Sigmoid colon (tissue), 7 donors: Measurements from ENCODE around the gene HES5. TPM values are rescaled to one million over a fixed set of nuclear protein-coding genes. Genes with fewer than 3 reads are reported as not detected.
"Not testable (repeated sequence)": the region's sequence is repeated elsewhere in the genome, so short reads cannot be mapped to it uniquely, and the experiment has no call there.

ENCODE experiments used
- DNase-seq: peaks from one replicate; pipeline ENCODE4 v3.0.0-alpha.2; 2019
- H3K27ac ChIP-seq, 4 donors: fragments of 200-600 bp; sonication (generic); one replicate each; pipeline ENCODE4 v1.5.1; 2016 to 2019; ENCODE audit warnings: mild to moderate bottlenecking in 1 of 4
- H3K27me3 ChIP-seq, 3 donors: fragments of 200-600 bp; sonication (generic); one replicate each; pipeline ENCODE4 v1.5.1; 2019; ENCODE audit warnings: mild to moderate bottlenecking in 1 of 3
- H3K36me3 ChIP-seq, 4 donors: fragments of 200-600 bp; sonication (generic); one replicate each; pipeline ENCODE4 v1.5.1; 2016 to 2019
- H3K4me1 ChIP-seq, 4 donors: fragments of 200-600 bp; sonication (generic); one replicate each; pipeline ENCODE4 v1.5.1; 2017 to 2019
- H3K4me3 ChIP-seq, 4 donors: fragments of 200-600 bp; sonication (generic); one replicate each; pipeline ENCODE4 v1.5.1; 2017 to 2019; ENCODE audit warnings: mild to moderate bottlenecking in 2 of 4, moderate library complexity in 1 of 4
- H3K9me3 ChIP-seq, 4 donors: fragments of 200-600 bp in 3 of 4; sonication (generic) in 3 of 4; one replicate each; pipeline versions ENCODE4 v1.5.1 to v1.6.1; 2013 to 2019
- EP300 ChIP-seq, 4 donors: sonication (generic); formaldehyde crosslinking; IDR thresholded peaks; one replicate each; pipeline ENCODE4 v1.6.1; 2017; ENCODE audit warnings: antibody characterized with exemption in 4 of 4
- POLR2A ChIP-seq, 2 donors: fragments of 450-650 bp; IDR thresholded peaks; one replicate each; pipeline ENCODE4 v1.6.1; 2016; ENCODE audit warnings: antibody characterized with exemption in 2 of 2, mild to moderate bottlenecking in 2 of 2, moderate library complexity in 2 of 2
- POLR2AphosphoS5 ChIP-seq, 4 donors: sonication (generic); formaldehyde crosslinking; IDR thresholded peaks; one replicate each; pipeline ENCODE4 v1.6.1; 2017; ENCODE audit warnings: antibody characterized with exemption in 4 of 4
- WGBS, 2 donors: extraction: QIAGEN DNeasy Blood & Tissue Kit; methylation state at CpG; one replicate each; pipeline ENCODE4 v1.1.7; 2013; 5-methylcytosine and 5-hydroxymethylcytosine counted together
- intact Hi-C: fragments of 100-400 bp; cut with DNase I; formaldehyde crosslinking; loops from one replicate; pipeline ENCODE4 v1.15.1; 2023
- polyA plus RNA-seq, 3 donors: library from polyadenylated mRNA; stranded (reverse); fragments of 200-250 nt; gene quantifications; one replicate each; pipeline ENCODE4 v1.2.3, GENCODE V29; 2013
- total RNA-seq, 4 donors: library from RNA; depleted of rRNA; stranded (reverse); fragments of >200 nt; gene quantifications; one replicate each; pipeline ENCODE4 v1.1.0, GENCODE V29; 2016
- TF ChIP-seq, protein P1 (sequence below), 4 experiments: fragments of 450-650 bp in 3 of 4; fragments of 200-600 bp in 1 of 4; IDR thresholded peaks; one replicate each; pipeline ENCODE4 v1.5.1; 2016 to 2019; ENCODE audit warnings: antibody characterized with exemption in 4 of 4, mild to moderate bottlenecking in 3 of 4, moderate library complexity in 2 of 4
- donor health status: healthy with polysubstance abuse.
- donor health status: Bipolar disorder and iron deficiency.
- donor health status: healthy.

HES5 gene
- total and polyA plus RNA-seq, 7 donors: 0.36 to 1.2 (median 0.61) TPM; not detected in 4

DNA sequence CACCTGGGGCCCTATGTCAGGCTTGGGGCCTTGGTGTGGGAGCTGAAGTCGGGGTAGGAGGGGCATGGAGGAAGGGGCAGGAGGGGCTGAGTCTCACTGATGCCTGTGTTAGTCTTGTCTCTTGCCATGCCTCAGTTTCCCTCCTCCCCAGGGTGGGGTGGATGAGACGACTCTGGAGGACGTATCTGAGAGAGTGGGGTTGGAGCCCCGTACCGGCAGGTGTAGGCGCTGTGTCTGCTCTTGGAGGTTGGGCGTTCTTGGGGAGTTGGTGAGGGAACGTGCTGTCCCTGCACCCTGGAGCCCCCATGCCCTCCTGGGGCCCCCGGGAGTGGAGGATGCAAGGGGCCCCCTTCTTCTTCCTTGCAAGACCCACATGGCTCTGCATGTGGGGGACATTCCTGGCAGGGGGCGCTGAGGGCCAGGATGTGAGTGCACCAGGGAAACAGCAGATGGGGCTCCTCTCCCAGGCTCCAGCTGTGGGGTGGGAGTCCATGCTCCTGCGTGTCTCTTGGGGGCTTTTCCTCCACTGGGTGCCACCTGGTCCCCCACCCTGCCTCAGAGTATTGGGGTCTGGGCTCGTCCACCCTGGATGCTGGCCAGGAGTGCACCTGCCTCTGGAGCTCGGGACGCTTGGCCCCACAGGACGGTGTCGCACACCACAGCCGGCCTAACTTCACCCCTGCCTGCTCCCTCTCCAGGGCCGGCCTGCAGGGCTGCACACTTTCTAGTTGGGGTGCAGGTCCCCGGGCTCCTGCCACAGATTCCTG lies 24.7 kb upstream of the HES5 start:
- Histone ChIP-seq H3K27ac (peak overlapping the region; percentile 83 to 91 (median 89)), H3K36me3 (peaks cover 5 to 21% (median 6%) of the 10 kb centered on the region in 4 donors), H3K4me1 (peaks cover 0 to 35% (median 34%) of the 10 kb centered on the region in 4 donors), H3K4me3 (peak overlapping the region in 3 of 4 donors; percentile 63 to 68 (median 66)), H3K9me3 (no peaks in the 10 kb centered on the region), H3K27me3 (peaks cover 0 to 5% (median 0%) of the 10 kb centered on the region in 3 donors)
- 30 to 40% methylated on average over 19 of the region's 19 CpGs for WGBS, 2 donors
- TF ChIP-seq EP300 (IDR thresholded peaks at IDR 0.05): no peak
- TF ChIP-seq, protein P1, sequence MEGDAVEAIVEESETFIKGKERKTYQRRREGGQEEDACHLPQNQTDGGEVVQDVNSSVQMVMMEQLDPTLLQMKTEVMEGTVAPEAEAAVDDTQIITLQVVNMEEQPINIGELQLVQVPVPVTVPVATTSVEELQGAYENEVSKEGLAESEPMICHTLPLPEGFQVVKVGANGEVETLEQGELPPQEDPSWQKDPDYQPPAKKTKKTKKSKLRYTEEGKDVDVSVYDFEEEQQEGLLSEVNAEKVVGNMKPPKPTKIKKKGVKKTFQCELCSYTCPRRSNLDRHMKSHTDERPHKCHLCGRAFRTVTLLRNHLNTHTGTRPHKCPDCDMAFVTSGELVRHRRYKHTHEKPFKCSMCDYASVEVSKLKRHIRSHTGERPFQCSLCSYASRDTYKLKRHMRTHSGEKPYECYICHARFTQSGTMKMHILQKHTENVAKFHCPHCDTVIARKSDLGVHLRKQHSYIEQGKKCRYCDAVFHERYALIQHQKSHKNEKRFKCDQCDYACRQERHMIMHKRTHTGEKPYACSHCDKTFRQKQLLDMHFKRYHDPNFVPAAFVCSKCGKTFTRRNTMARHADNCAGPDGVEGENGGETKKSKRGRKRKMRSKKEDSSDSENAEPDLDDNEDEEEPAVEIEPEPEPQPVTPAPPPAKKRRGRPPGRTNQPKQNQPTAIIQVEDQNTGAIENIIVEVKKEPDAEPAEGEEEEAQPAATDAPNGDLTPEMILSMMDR (IDR thresholded peaks at IDR 0.05): peak in 3 of 4 experiments; percentile 10 to 17 (median 14)
- DNase-seq: no peak
- intact Hi-C loops: loop anchor here (10.0 kb wide), 1 partner anchor 90 kb away; no protein-coding TSS in a partner anchor

DNA sequence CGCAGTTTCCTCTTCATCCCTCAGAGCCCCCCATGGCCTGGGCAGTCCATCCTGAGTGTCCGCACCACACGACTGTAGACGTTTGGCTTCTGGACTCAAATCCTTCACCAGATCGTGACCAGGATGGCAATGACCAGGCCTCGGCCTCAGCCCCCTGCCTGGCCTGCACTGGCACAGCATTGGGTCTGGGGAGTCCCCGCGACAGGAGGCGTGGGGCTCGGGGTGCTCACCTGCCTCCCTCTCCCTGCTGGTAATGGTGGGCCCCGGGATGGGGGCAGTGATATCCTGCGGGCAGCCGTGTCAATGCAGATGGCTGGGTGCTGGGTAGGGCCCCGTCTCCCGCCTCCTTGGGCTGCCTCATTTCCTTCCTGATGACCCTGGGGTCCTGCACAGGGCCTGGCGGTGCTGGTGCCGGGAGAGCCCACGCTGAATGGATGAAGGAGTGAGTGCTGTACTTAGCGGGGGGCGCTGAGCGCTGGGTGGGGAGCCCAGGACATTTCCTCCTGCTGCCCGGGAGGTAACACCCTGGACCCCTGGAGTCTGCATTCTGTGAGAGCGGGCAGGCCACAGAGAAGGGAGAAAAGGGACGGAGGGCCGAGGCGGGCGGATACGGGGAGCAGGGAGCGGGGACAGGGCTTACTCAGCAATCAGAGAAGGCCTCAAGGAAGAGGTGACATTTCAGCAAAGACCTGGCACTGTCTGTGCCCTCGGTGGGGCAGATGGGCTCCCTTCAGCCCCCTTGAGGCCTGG lies 24.0 kb upstream of the HES5 start:
- peaks cover 0 to 39% (median 38%) of the 10 kb centered on the region in 4 donors for H3K4me1 ChIP-seq
- H3K27ac ChIP-seq: peak overlapping the region in 1 of 4 donors; percentile 87

DNA sequence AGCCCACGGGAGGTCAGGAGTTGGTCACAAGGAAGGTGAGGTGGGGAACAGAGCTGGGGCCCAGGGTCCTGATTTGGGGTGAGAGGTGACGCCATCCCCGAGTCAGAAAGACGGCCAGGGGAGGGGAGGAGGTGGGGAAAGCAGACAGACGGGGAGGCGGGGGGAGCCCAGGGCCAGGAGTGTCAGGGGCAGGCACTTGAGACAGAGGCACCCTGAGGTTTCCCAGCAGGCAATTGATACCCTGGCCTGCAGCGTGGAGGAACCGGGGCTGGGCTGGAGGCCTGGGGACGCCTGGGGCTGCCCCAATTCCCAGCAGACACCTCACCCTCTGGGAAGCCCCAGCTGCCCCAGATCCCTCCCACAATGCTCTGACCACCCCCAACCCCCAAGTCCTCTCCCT lies 23.0 kb upstream of the HES5 start:
- peaks cover 0 to 41% (median 37%) of the 10 kb centered on the region in 4 donors for H3K4me1 ChIP-seq
- intact Hi-C loops: loop anchor here (10.0 kb wide), 1 partner anchor 92 kb away; no protein-coding TSS in a partner anchor
- 76 to 84% methylated on average over 8 of the region's 9 CpGs for WGBS, 2 donors
- not testable (repeated sequence) for H3K27me3 ChIP-seq, H3K4me3 ChIP-seq, DNase-seq, H3K36me3 ChIP-seq, H3K27ac ChIP-seq, H3K9me3 ChIP-seq

More for the DNA sequence above, 24.0 kb upstream of the HES5 start:
- no peak overlapping the region for H3K4me3 ChIP-seq
- TF ChIP-seq, protein P1 (IDR thresholded peaks at IDR 0.05): no peak
- TF ChIP-seq EP300 (IDR thresholded peaks at IDR 0.05): no peak
- TF ChIP-seq POLR2AphosphoS5 (IDR thresholded peaks at IDR 0.05): no peak
- TF ChIP-seq POLR2A (IDR thresholded peaks at IDR 0.05): no peak
- H3K9me3 ChIP-seq: no peaks in the 10 kb centered on the region
- H3K36me3 ChIP-seq: peaks cover 0 to 14% (median 5%) of the 10 kb centered on the region in 4 donors
- no peak for DNase-seq
- 88% methylated on average over 30 of the region's 30 CpGs for WGBS, 2 donors
- peaks cover 0 to 5% (median 0%) of the 10 kb centered on the region in 3 donors for H3K27me3 ChIP-seq
- intact Hi-C loops: loop anchor here (10.0 kb wide), 1 partner anchor 91 kb away; no protein-coding TSS in a partner anchor

DNA sequence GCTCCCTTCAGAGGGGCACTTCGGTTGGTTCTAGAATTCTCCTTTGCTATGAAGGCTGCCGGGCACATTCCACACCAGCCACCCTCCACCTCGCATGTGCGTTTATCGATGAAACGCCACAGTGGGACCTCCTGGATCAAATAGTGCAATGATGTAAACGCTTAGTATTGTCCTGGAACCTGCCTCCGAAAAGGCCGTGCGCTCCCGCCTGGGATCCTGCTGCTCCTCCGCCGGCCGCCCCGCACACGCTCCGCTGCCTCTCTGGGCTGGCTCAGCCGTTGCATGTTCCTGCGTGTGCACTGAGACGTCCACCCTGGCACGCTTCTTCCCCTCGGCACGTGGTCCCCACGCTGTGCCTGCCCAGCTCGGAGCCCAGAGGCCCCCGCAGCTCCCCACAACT lies 22.1 kb upstream of the HES5 start:
- Histone ChIP-seq H3K27me3 (peaks cover under 1 to 12% (median 3%) of the 10 kb centered on the region in 3 donors), H3K4me1 (peaks cover 0 to 41% (median 36%) of the 10 kb centered on the region in 4 donors), H3K36me3 (no peaks in the 10 kb centered on the region), H3K27ac (no peak overlapping the region), H3K4me3 (no peak overlapping the region), H3K9me3 (no peaks in the 10 kb centered on the region)
- WGBS, 2 donors: 93 to 95% methylated on average over 26 of the region's 26 CpGs
- no peak for DNase-seq
- TF ChIP-seq POLR2AphosphoS5 (IDR thresholded peaks at IDR 0.05) (no peak), POLR2A (IDR thresholded peaks at IDR 0.05) (no peak), EP300 (IDR thresholded peaks at IDR 0.05) (no peak)
- TF ChIP-seq, protein P1 (IDR thresholded peaks at IDR 0.05): no peak
- intact Hi-C loops: loop anchor here (10.0 kb wide), 1 partner anchor 93 kb away; no protein-coding TSS in a partner anchor

DNA sequence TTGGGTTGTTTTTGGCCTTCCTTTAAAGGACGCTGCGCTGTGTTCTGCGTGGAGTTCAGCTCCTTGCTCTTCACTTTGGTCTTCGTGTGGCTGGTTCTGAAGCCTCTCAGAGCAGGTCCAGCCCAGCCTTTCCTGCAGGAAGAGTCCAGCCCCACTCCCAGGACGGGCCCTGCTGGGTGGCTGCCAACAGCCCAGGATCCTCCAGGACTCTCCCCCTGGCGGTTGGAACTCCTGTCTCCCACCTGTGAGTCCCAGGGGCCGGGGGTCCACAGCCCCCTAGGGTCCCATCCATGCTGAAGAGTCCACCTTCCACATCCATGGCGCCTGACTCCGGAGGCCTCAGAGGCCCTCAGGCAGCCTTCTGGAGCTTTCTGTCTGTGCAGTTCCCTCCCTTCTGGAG lies 21.5 kb upstream of the HES5 start:
- WGBS, 2 donors: 86 to 92% methylated on average over 9 of the region's 9 CpGs
- Histone ChIP-seq H3K27me3 (peaks cover 7 to 19% (median 9%) of the 10 kb centered on the region in 3 donors), H3K27ac (peak overlapping the region in 1 of 4 donors; percentile 22), H3K4me1 (peaks cover 0 to 42% (median 37%) of the 10 kb centered on the region in 4 donors)
- H3K36me3 ChIP-seq, H3K4me3 ChIP-seq, DNase-seq, H3K9me3 ChIP-seq: not testable (repeated sequence)
- intact Hi-C loops: loop anchor here (10.0 kb wide), 1 partner anchor 93 kb away; no protein-coding TSS in a partner anchor

DNA sequence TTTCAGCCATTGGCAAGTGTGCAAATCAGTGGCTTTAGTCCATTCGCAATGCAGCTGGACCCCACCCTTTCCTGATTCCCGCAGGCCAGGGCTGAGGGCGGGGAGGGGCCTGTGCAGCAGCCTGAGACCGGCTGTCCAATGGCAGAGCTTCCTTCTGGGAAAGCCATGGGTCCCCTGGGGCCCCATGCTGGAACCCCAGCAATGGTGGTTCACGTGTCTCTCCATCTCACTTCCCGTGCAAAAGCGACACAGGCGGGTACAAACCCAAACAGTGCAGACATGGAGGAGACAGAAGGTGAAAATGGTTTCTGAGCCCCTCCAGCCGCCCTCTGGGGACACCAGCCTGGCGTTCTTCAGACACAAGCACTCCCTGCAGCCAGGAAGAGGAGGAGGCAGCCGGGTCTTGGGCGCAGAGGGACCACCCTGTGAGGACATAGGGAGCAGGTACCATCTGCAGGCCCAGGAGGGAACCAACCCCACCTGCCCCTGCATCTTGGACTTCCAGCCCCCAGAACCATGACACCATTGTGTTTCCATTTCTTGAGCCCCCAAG lies 20.3 kb upstream of the HES5 start:
- peak overlapping the region in 1 of 4 donors; percentile 94 for H3K27ac ChIP-seq

DNA sequence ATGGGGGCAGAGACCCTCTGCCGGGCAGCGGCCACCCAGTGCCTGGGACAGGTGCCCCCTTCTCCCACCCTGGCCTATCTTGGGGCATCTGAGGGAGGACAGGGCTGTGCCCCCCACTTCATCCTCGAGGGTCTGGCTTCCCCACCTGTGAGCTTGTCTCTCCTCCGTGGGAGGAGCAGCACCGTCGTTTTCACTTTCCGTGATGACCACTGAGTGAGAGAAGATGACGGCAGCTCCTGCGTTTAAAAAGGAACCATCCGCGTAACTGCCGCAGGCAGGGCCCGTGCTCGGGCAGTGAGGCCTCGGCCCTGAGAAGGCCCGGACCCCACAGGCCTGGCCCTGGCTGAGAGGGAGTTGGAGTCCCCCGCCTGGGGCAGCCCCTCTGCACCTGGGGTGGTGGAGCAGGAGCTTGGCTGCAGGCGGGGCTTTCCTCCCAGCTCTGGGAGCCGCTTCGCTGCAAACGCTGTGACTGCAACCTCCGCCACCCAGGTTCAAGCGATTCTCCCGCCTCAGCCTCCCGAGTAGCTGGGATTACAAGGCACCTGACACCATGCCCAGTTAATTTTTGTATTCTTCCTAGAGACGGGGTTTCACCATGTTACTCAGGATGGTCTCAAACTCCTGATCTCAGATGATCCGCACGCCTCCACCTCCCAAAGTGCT lies 19.4 kb upstream of the HES5 start:
- peaks cover 0 to 47% (median 40%) of the 10 kb centered on the region in 4 donors for H3K4me1 ChIP-seq
- intact Hi-C loops: loop anchor here (5.0 to 10.0 kb wide), 2 partner anchors 38 to 95 kb away; partner anchors contain the start of gene PRXL2B
- 75 to 81% methylated on average over 25 of the region's 28 CpGs for WGBS, 2 donors
- DNase-seq, H3K9me3 ChIP-seq, H3K36me3 ChIP-seq: not testable (repeated sequence)
- peak overlapping the region; percentile 79 to 94 (median 82) for H3K27ac ChIP-seq
- peaks cover 14 to 37% (median 30%) of the 10 kb centered on the region in 3 donors for H3K27me3 ChIP-seq
- peak overlapping the region in 2 of 4 donors; percentile 23 to 52 for H3K4me3 ChIP-seq

More for the DNA sequence above, 20.3 kb upstream of the HES5 start:
- H3K4me1 ChIP-seq: peaks cover 0 to 48% (median 42%) of the 10 kb centered on the region in 4 donors
- not testable (repeated sequence) for H3K36me3 ChIP-seq, DNase-seq, H3K4me3 ChIP-seq, H3K9me3 ChIP-seq
- WGBS, 2 donors: 51 to 63% methylated on average over 12 of the region's 12 CpGs
- intact Hi-C loops: loop anchor here (10.0 kb wide), 1 partner anchor 94 kb away; no protein-coding TSS in a partner anchor
- peaks cover 14 to 30% (median 21%) of the 10 kb centered on the region in 3 donors for H3K27me3 ChIP-seq
